ENCODE measurements around the gene LIPA.
"Not testable (repeated sequence)": the region's sequence is repeated elsewhere in the genome, so short reads cannot be mapped to it uniquely, and the experiment has no call there.

LIPA gene

DNA sequence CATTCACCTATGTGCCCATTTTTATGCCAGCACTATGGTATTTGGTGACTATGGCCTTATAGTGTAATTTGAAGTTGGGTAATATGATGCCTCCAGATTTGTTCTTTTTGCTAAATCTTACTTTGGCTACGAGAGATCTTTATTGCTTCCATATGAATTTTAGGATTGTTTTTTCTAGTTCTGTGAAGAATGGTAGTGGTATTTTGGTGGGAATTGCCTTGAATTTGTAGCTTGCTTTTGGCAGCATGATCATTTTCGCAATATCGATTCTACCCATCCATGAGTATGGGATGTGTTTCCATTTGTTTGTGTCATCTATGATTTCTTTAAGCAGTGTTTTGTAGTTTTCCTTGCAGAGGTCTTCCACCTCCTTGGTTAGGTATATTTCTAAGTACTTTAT, 60.3 kb downstream of the LIPA start:
- not testable (repeated sequence) for H3K4me1 Mint-ChIP-seq (ENCODE audit: low read depth); H3K36me3 Mint-ChIP-seq (ENCODE audit: low read depth); H3K27ac Mint-ChIP-seq; H3K4me3 Mint-ChIP-seq; H3K9me3 Mint-ChIP-seq
- H3K27me3 Mint-ChIP-seq (ENCODE audit: low read depth): peaks cover 29% of the 10 kb centered on the region

DNA sequence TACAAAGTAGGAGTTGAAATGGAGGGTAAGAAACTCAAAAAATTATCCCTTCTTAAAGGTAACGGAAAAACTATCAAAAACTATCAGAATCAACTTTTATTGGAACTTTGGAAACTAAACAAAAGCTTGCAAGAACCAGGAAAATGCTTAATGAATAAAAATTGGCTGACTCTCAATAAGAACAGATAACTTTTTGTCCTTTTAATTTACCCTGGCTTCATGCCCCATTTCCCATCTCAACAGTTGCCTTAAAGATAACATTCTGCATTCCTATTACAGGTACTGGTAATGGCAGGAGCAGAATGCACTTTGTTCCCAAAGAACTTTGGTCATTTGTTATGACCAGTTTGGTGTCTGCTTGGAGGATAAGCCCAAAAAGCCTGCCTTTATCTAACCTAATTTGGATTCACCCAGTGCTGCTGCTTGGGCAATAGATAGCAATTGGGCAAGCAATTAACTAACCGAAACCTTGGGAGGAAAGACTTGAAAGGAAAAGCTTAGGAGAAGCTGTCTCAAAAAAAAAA, 62.3 kb downstream of the LIPA start:
- Mint-ChIP-seq H3K4me1 (ENCODE audit: low read depth) (peaks cover 3% of the 10 kb centered on the region), H3K27ac (no peak overlapping the region), H3K27me3 (ENCODE audit: low read depth) (peaks cover 43% of the 10 kb centered on the region), H3K4me3 (no peak overlapping the region), H3K36me3 (ENCODE audit: low read depth) (no peaks in the 10 kb centered on the region), H3K9me3 (no peaks in the 10 kb centered on the region)

DNA sequence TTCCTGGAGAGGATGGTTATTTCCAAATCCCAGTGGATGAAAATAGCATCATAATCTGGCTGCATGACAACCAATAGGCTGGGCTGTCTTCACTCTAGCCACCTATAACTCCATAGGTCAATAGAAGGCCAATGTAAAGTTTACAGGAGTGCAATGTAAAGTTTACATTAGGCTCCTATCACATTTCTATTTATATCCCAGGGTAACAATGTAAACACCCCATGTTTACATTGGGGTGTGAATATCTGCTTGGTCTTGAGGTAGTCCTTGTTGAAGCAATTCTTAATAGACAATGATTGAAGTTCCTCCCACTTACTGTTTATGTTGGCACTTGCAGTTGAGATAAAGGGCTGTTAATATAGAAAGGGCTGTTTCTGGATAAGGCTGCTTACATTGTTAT, 65.9 kb downstream of the LIPA start:
- no peaks in the 10 kb centered on the region for H3K9me3 Mint-ChIP-seq
- peaks cover 43% of the 10 kb centered on the region for H3K27me3 Mint-ChIP-seq (ENCODE audit: low read depth)
- no peak overlapping the region for H3K27ac Mint-ChIP-seq
- H3K4me3 Mint-ChIP-seq: no peak overlapping the region
- no peaks in the 10 kb centered on the region for H3K36me3 Mint-ChIP-seq (ENCODE audit: low read depth)
- no peaks in the 10 kb centered on the region for H3K4me1 Mint-ChIP-seq (ENCODE audit: low read depth)

DNA sequence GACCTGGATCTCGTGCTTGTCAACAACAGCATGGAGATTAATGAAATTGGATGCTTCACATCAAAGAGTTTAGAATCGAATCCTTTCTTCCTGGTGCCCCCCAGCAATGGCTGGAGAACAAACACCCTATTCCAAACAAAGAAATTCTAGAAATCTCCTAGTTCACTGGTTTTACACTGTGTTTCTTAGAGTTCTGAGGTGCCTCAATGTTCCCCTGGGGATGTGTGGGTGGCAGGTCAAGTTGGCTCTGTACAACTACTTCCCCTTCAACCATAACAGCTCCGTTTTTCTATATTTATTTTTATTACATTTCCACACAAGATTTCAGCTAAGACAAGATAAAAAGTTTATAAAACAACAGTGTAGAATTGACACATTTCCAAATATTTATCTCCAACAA, 66.9 kb downstream of the LIPA start:
- no peaks in the 10 kb centered on the region for H3K4me1 Mint-ChIP-seq (ENCODE audit: low read depth)
- peaks cover 40% of the 10 kb centered on the region for H3K27me3 Mint-ChIP-seq (ENCODE audit: low read depth)
- no peaks in the 10 kb centered on the region for H3K36me3 Mint-ChIP-seq (ENCODE audit: low read depth)
- H3K9me3 Mint-ChIP-seq: no peaks in the 10 kb centered on the region
- no peak overlapping the region for H3K27ac Mint-ChIP-seq
- H3K4me3 Mint-ChIP-seq: no peak overlapping the region

DNA sequence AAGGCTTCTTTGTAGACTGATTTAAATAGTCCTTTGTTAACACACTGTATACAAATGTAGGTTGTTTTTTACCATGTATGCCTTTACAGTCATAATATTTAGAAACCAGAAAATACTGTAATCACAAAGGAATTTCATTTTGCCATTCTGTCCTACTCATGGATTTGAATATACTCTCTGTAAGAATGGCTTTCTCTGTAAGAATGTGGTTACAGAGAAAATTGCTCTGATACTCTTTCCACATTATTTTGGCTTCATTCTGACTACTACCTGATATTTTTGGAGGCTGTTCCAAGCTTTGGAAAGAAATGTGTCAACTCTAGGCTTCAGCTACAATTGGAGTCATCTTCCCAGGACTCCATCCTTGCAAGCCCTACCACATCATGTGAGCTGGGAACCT, 68.0 kb downstream of the LIPA start:
- Mint-ChIP-seq H3K9me3 (no peaks in the 10 kb centered on the region), H3K4me1 (ENCODE audit: low read depth) (no peaks in the 10 kb centered on the region), H3K4me3 (no peak overlapping the region), H3K36me3 (ENCODE audit: low read depth) (no peaks in the 10 kb centered on the region), H3K27me3 (ENCODE audit: low read depth) (peaks cover 40% of the 10 kb centered on the region), H3K27ac (no peak overlapping the region)

DNA sequence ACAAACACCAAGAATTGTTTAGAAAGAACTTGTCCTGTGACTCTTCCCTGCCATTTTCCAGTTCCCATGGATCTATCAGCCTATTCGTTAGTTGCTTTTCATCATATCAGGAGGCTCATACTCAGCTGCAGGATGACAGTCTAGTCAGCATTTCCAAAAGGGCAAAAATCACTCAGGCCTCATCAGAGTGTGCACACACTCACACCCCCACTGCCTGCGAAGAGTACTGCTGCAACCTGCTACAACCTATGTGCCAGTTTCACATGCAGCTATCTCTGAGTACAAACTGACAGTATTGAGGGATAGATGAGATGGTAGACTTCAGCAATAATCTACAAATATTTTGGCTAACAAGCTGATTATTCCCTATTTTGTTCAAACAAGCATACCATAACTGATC, 68.7 kb downstream of the LIPA start:
- H3K27me3 Mint-ChIP-seq (ENCODE audit: low read depth): peaks cover 40% of the 10 kb centered on the region
- no peaks in the 10 kb centered on the region for H3K36me3 Mint-ChIP-seq (ENCODE audit: low read depth)
- H3K4me1 Mint-ChIP-seq (ENCODE audit: low read depth): no peaks in the 10 kb centered on the region

DNA sequence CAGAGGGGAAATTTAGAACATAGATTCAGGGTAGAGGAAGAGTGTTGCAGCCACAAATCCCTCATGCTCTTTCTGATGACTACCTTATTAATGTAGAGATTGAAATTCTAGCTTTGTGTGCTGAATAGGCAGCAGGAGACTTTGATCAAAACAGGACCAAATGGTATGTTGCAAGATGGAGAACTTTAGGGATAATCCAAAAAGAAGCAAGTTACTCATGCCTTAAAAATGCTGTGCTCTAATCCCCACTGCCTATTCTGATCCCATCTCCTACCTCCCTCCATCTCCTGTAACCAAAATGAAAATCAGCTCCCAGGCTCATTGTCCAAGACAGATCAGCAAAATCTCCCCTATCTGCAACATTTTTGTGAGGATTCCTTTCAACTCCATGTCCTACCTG, 75.8 kb downstream of the LIPA start:
- H3K27me3 Mint-ChIP-seq (ENCODE audit: low read depth): peaks cover 40% of the 10 kb centered on the region

More for the DNA sequence above, 68.7 kb downstream of the LIPA start:
- H3K9me3 Mint-ChIP-seq: no peaks in the 10 kb centered on the region
- H3K27ac Mint-ChIP-seq: no peak overlapping the region
- no peak overlapping the region for H3K4me3 Mint-ChIP-seq

DNA sequence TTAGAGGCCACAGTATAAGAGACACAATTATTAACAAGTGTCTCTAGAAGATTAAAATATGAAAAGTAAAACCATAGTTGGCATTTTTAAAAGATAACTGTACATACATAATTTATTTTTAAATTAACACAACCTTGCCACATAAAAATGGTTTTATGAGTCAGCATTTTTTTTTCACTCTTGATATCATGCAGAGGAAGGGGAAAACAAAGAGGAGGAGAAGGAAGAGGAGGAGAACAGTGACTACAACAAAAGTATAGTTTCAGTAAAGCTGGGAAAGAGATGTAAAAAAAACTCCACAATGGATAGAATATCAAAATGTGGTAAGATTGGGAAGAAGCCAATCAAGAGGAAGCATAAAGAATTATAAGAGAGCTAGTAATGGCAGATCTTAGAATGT, 78.5 kb downstream of the LIPA start:
- Mint-ChIP-seq H3K36me3 (ENCODE audit: low read depth) (no peaks in the 10 kb centered on the region), H3K27me3 (ENCODE audit: low read depth) (peaks cover 49% of the 10 kb centered on the region), H3K4me3 (no peak overlapping the region), H3K9me3 (no peaks in the 10 kb centered on the region), H3K27ac (no peak overlapping the region), H3K4me1 (ENCODE audit: low read depth) (no peaks in the 10 kb centered on the region)

More for the DNA sequence above, 75.8 kb downstream of the LIPA start:
- Mint-ChIP-seq H3K4me1 (ENCODE audit: low read depth) (no peaks in the 10 kb centered on the region), H3K36me3 (ENCODE audit: low read depth) (no peaks in the 10 kb centered on the region), H3K27ac (no peak overlapping the region), H3K4me3 (no peak overlapping the region), H3K9me3 (no peaks in the 10 kb centered on the region)

DNA sequence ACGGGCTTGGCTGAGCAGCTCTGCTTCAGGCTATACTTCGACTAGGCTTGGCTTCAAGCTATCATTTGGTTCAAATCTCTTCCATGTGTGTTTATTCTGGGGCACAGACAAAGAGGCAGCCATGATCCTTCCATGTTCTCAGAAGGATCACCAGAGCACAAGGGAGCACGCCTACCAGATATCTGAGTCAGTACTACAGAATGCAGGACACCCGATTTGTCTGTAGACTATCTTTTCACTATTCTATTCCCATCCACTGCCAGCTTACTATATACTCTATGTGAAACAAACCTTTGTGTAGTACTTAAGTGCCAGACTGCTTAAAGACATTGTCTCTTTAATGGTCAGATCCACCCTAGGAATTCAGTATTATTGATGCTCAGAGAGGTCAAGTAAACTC, 79.6 kb downstream of the LIPA start:
- H3K36me3 Mint-ChIP-seq (ENCODE audit: low read depth): no peaks in the 10 kb centered on the region
- H3K27ac Mint-ChIP-seq: no peak overlapping the region
- no peaks in the 10 kb centered on the region for H3K9me3 Mint-ChIP-seq
- H3K4me1 Mint-ChIP-seq (ENCODE audit: low read depth): no peaks in the 10 kb centered on the region
- H3K27me3 Mint-ChIP-seq (ENCODE audit: low read depth): peaks cover 55% of the 10 kb centered on the region
- no peak overlapping the region for H3K4me3 Mint-ChIP-seq

DNA sequence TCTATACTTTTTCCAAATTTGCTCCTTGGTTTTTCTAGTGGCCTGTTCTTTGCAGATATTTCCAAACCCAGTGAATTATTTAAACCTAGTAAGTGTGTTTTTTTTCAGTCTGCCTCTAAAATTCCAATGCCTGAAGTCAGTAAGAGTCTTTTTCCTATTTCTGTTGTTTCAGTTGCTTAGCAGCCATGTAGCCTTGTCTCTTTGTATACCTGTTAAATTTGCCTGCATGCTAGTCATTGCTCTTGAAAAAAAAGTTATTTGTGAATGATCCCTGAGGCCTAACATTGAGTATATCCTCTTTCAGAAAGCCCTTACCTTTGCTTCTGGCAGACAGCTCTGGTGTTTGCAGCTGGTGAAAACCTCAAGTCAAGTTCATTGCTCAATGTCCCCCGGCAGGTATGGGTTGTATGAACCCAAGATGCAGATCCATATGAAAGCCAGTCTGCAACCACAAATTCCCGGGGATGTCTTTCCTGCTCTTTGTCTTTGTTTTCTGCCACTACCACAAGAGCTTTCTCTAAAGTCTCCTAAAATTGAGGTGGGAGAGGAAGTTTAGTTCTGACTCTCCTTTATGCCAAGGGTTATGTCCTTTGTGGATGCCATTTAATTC, 80.2 kb downstream of the LIPA start:
- no peaks in the 10 kb centered on the region for H3K4me1 Mint-ChIP-seq (ENCODE audit: low read depth)
- H3K27me3 Mint-ChIP-seq (ENCODE audit: low read depth): peaks cover 59% of the 10 kb centered on the region
- H3K36me3 Mint-ChIP-seq (ENCODE audit: low read depth): no peaks in the 10 kb centered on the region
- H3K27ac Mint-ChIP-seq: no peak overlapping the region
- H3K9me3 Mint-ChIP-seq: no peaks in the 10 kb centered on the region
- H3K4me3 Mint-ChIP-seq: no peak overlapping the region

DNA sequence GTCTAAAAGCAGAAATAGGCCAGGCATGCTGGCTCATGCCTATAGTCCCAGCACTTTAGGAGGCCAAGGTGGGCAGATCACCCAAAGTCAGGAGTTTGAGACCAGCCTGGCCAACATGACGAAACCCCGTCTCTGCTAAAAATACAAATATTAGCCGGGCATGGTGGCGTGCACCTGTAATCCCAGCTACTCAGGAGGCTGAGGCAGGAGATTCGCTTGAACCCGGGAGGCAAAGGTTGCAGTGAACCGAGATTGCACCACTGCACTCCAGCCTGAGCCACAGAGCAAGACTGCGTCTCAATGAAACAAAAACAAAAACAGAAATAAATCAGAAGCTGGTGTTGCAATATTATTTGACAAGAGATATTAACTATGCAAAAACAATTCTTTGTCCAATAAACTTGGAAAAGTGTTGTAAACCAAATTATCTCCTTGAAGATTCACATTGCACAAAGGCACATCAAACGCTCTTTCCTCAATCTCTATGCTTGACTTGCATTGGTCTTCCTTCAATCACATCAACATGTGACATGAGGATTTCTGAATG, 83.1 kb downstream of the LIPA start:
- not testable (repeated sequence) for H3K36me3 Mint-ChIP-seq (ENCODE audit: low read depth); H3K9me3 Mint-ChIP-seq; H3K27ac Mint-ChIP-seq; H3K4me3 Mint-ChIP-seq
- Mint-ChIP-seq H3K4me1 (ENCODE audit: low read depth) (peaks cover 18% of the 10 kb centered on the region), H3K27me3 (ENCODE audit: low read depth) (peaks cover 67% of the 10 kb centered on the region)

DNA sequence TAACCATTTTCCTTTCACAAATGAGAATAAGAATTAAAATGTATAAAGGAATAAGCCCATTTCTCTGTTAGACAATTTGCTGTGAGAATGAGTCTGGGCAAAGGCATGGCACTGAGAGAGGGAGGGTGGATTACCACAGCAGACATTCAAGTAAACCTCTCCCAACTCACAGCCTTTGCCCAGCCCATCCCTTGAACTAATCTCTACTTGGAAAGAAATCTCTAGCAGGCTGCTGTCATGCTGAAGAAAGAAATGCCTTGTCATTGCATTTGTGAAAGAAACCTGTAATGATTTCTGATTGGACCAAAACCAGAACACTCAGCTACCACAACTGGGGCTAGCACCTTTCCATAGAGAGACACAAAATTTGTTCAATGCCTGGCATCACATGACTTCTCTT, 83.7 kb downstream of the LIPA start:
- H3K9me3 Mint-ChIP-seq: no peaks in the 10 kb centered on the region
- H3K4me3 Mint-ChIP-seq: no peak overlapping the region
- H3K27me3 Mint-ChIP-seq (ENCODE audit: low read depth): peaks cover 66% of the 10 kb centered on the region
- peaks cover 2% of the 10 kb centered on the region for H3K36me3 Mint-ChIP-seq (ENCODE audit: low read depth)
- H3K4me1 Mint-ChIP-seq (ENCODE audit: low read depth): peaks cover 23% of the 10 kb centered on the region
- H3K27ac Mint-ChIP-seq: no peak overlapping the region

DNA sequence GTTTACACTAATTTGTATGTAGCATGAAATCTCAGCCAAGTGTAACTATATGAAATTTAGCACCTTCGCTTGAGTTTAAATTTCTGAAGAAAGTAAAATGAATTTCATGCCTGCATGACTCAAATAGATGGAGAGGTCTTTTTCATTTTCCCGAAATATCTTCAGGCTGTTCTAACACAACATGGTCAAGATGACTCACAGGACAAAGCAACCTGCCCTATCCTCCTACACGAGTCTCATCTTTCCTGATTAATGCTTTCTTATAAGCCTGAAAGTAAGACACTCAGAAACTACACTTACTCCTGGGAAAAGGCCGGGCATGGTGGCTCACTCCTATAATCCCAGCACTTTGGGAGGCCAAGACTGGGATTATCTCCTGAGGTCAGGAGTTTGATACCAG, 85.7 kb downstream of the LIPA start:
- Mint-ChIP-seq H3K27me3 (ENCODE audit: low read depth) (peaks cover 51% of the 10 kb centered on the region), H3K9me3 (no peaks in the 10 kb centered on the region), H3K36me3 (ENCODE audit: low read depth) (peaks cover 2% of the 10 kb centered on the region), H3K4me1 (ENCODE audit: low read depth) (peaks cover 23% of the 10 kb centered on the region), H3K27ac (no peak overlapping the region), H3K4me3 (no peak overlapping the region)

DNA sequence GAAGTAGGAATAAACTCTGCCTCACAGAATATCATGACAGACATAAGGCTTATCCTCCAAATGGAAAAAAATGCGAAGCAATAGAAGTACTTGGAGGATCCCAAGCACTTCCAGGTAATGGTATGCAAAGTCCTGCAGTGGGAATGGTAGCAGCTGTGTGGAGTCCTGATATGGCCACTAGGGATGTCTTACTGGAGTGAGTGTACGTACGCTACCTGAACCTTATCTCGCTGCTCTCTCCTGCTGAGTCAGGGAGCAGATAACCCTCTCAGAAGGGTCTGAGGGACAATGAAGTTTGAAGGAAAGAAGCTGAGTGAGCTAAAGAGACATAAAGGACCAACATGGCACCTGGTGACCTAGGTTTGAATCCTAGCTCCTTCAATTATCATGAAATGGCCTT, 86.7 kb downstream of the LIPA start:
- H3K4me1 Mint-ChIP-seq (ENCODE audit: low read depth): peaks cover 23% of the 10 kb centered on the region
- no peak overlapping the region for H3K27ac Mint-ChIP-seq
- no peaks in the 10 kb centered on the region for H3K9me3 Mint-ChIP-seq
- peaks cover 2% of the 10 kb centered on the region for H3K36me3 Mint-ChIP-seq (ENCODE audit: low read depth)
- no peak overlapping the region for H3K4me3 Mint-ChIP-seq
- H3K27me3 Mint-ChIP-seq (ENCODE audit: low read depth): peaks cover 54% of the 10 kb centered on the region

DNA sequence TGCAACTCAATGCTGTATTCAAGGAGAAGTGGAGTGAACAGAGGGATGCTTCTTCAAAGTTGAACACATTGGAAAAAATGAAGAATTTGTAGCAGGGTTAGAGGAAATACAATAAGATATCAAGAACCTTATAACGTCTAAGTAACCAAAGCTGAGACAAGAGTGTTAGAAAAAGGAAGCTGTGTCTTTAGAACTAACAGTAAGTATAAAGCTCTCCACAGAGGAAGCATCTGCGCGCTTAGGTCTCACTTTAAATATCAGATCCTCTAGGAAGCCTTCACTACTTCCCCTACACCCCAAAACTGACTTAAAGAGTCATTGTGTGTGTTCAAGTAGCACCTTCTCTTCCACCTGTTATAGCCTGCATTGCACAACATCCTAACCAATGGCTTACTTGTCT, 87.5 kb downstream of the LIPA start:
- peaks cover 2% of the 10 kb centered on the region for H3K36me3 Mint-ChIP-seq (ENCODE audit: low read depth)
- peaks cover 55% of the 10 kb centered on the region for H3K27me3 Mint-ChIP-seq (ENCODE audit: low read depth)
- H3K27ac Mint-ChIP-seq: peak overlapping the region; percentile 58
- peak overlapping the region; percentile 69 for H3K4me3 Mint-ChIP-seq
- H3K4me1 Mint-ChIP-seq (ENCODE audit: low read depth): peaks cover 23% of the 10 kb centered on the region
- H3K9me3 Mint-ChIP-seq: no peaks in the 10 kb centered on the region

Measured in T-helper 1 cell treated with Interleukin-12 subunit alpha and Interleukin-12 subunit beta and Interleukin-4 antibody, amounts not matched to agents 30 μg/mL and 1 μg/mL, for 36 hours (primary cell).